TTC549 (cell line): ENCODE results near the gene SCIN.
"Not testable (repeated sequence)": the region's sequence is repeated elsewhere in the genome, so short reads cannot be mapped to it uniquely, and the experiment has no call there.

ENCODE experiments used
- FAIRE-seq: peaks from 2 replicates; lab custom pipeline; 2012; peaks lifted over from hg19 to GRCh38; lab: Jason Lieb, UNC

The SCIN gene

GRCh38 chr7:12619461-12620069, 49.0 kb downstream of the SCIN start:
- no peak for FAIRE-seq

- FAIRE-seq: no peak
Measured at GRCh38 chr7:12620371-12620770, 49.9 kb downstream of the SCIN start.

- no peak for FAIRE-seq
Measured at GRCh38 chr7:12623223-12623622, 52.7 kb downstream of the SCIN start.

GRCh38 chr7:12623885-12624498, 53.5 kb downstream of the SCIN start:
- peak; percentile 58 for FAIRE-seq

- FAIRE-seq: no peak
Measured at GRCh38 chr7:12625836-12626235, 55.3 kb downstream of the SCIN start.

GRCh38 chr7:12629816-12630512, 59.4 kb downstream of the SCIN start:
- FAIRE-seq: no peak

GRCh38 chr7:12630513-12630819, 59.9 kb downstream of the SCIN start:
- FAIRE-seq: no peak

- FAIRE-seq: no peak
Measured at GRCh38 chr7:12633582-12633981, 63.1 kb downstream of the SCIN start.

GRCh38 chr7:12635830-12636229, 65.3 kb downstream of the SCIN start:
- no peak for FAIRE-seq

- FAIRE-seq: no peak
Measured at GRCh38 chr7:12637328-12637727, 66.8 kb downstream of the SCIN start.

- FAIRE-seq: no peak
Measured at GRCh38 chr7:12637819-12638592, 67.5 kb downstream of the SCIN start.

- FAIRE-seq: peak; percentile 95
Measured at GRCh38 chr7:12638851-12639456, 68.4 kb downstream of the SCIN start.

GRCh38 chr7:12640299-12641096, 70.0 kb downstream of the SCIN start:
- FAIRE-seq: no peak

GRCh38 chr7:12641196-12641595, 70.7 kb downstream of the SCIN start:
- no peak for FAIRE-seq

- no peak for FAIRE-seq
Measured at GRCh38 chr7:12642508-12642907, 72.0 kb downstream of the SCIN start.

GRCh38 chr7:12643001-12643643, 72.6 kb downstream of the SCIN start:
- no peak for FAIRE-seq

- FAIRE-seq: no peak
Measured at GRCh38 chr7:12643644-12644043, 73.1 kb downstream of the SCIN start.

GRCh38 chr7:12645212-12645611, 74.7 kb downstream of the SCIN start:
- not testable (repeated sequence) for FAIRE-seq

GRCh38 chr7:12646139-12646538, 75.6 kb downstream of the SCIN start:
- no peak for FAIRE-seq

- no peak for FAIRE-seq
Measured at GRCh38 chr7:12647364-12648219, 77.1 kb downstream of the SCIN start.
